HG03342 (cell line): ENCODE data around the gene ADGRB2.

Experiments
- ATAC-seq: cut with Tn5 transposase; IDR thresholded peaks from one replicate; pipeline ENCODE4 v1.9.1; 2021; ENCODE audit warnings: mild to moderate bottlenecking, moderate library complexity; ENCODE audit not compliant: unreplicated experiment

ADGRB2 gene

GRCh38 chr1:31765516-31765915 lies 1.4 kb upstream of the ADGRB2 start:
- no peak for ATAC-seq

GRCh38 chr1:31765041-31765467 lies 914 bp upstream of the ADGRB2 start:
- no peak for ATAC-seq

- ATAC-seq, result no peak
Measured at GRCh38 chr1:31763671-31764311, 349 bp downstream of the ADGRB2 start.

GRCh38 chr1:31762726-31763670 lies 1.1 kb downstream of the ADGRB2 start:
- ATAC-seq, result no peak

GRCh38 chr1:31762323-31762722 lies 1.8 kb downstream of the ADGRB2 start:
- ATAC-seq, result no peak

- ATAC-seq, result no peak
Measured at GRCh38 chr1:31761883-31762282, 2.3 kb downstream of the ADGRB2 start.

GRCh38 chr1:31760471-31761470 lies 3.4 kb downstream of the ADGRB2 start:
- ATAC-seq, result no peak

- no peak for ATAC-seq
Measured at GRCh38 chr1:31759298-31760023, 4.7 kb downstream of the ADGRB2 start.

GRCh38 chr1:31758823-31759222 lies 5.3 kb downstream of the ADGRB2 start:
- ATAC-seq, result no peak

GRCh38 chr1:31757989-31758388 lies 6.2 kb downstream of the ADGRB2 start:
- ATAC-seq, result no peak

- ATAC-seq, result no peak
Measured at GRCh38 chr1:31757204-31757679, 6.9 kb downstream of the ADGRB2 start.

GRCh38 chr1:31756578-31756977 lies 7.6 kb downstream of the ADGRB2 start:
- no peak for ATAC-seq

GRCh38 chr1:31755850-31756492 lies 8.2 kb downstream of the ADGRB2 start:
- ATAC-seq, result no peak

- ATAC-seq, result no peak
Measured at GRCh38 chr1:31755197-31755611, 8.9 kb downstream of the ADGRB2 start.

GRCh38 chr1:31754397-31754796 lies 9.7 kb downstream of the ADGRB2 start:
- ATAC-seq, result no peak

- no peak for ATAC-seq
Measured at GRCh38 chr1:31753707-31754349, 10.3 kb downstream of the ADGRB2 start.

- ATAC-seq, result no peak
Measured at GRCh38 chr1:31752952-31753475, 11.1 kb downstream of the ADGRB2 start.

GRCh38 chr1:31752258-31752657 lies 11.9 kb downstream of the ADGRB2 start:
- no peak for ATAC-seq

- no peak for ATAC-seq
Measured at GRCh38 chr1:31751822-31752241, 12.3 kb downstream of the ADGRB2 start.
